ENCODE results near the gene ZNF584.
A peak's percentile ranks its signal among the peaks of the same experiment; 100 is the strongest.
"Not testable (repeated sequence)": the region's sequence is repeated elsewhere in the genome, so short reads cannot be mapped to it uniquely, and the experiment has no call there.

Gene ZNF584

GRCh38 chr19:58417071-58417470, 8.6 kb downstream of the ZNF584 start:
- H3K4me3 ChIP-seq (ENCODE audit: low read length): no peak overlapping the region
- DNase-seq (ENCODE audit: low read depth): no peak
- H3K36me3 ChIP-seq (ENCODE audit: control insufficient read depth, insufficient read depth, low read length, severe bottlenecking): peaks cover 52% of the 10 kb centered on the region
- H3K27me3 ChIP-seq (replicated peaks; ENCODE audit: control insufficient read depth, insufficient read depth, low read length): no peaks in the 10 kb centered on the region
- peaks cover 5% of the 10 kb centered on the region for H3K4me1 ChIP-seq (ENCODE audit: control insufficient read depth, insufficient read depth, low read length)
- no peak overlapping the region for H3K9ac ChIP-seq (ENCODE audit: low read length)
- H3K9me3 ChIP-seq (ENCODE audit: control insufficient read depth, low read length): peaks cover 6% of the 10 kb centered on the region

- no peak overlapping the region for H3K9ac ChIP-seq (ENCODE audit: low read length)
- no peak for DNase-seq (ENCODE audit: low read depth)
- H3K27me3 ChIP-seq (replicated peaks; ENCODE audit: control insufficient read depth, insufficient read depth, low read length): no peaks in the 10 kb centered on the region
- no peaks in the 10 kb centered on the region for H3K4me1 ChIP-seq (ENCODE audit: control insufficient read depth, insufficient read depth, low read length)
- no peak overlapping the region for H3K4me3 ChIP-seq (ENCODE audit: low read length)
- peaks cover 56% of the 10 kb centered on the region for H3K9me3 ChIP-seq (ENCODE audit: control insufficient read depth, low read length)
- H3K36me3 ChIP-seq (ENCODE audit: control insufficient read depth, insufficient read depth, low read length, severe bottlenecking): peaks cover 44% of the 10 kb centered on the region
Measured at GRCh38 chr19:58428617-58429016, 20.2 kb downstream of the ZNF584 start.

- no peak for DNase-seq (ENCODE audit: low read depth)
- Histone ChIP-seq H3K27me3 (replicated peaks; ENCODE audit: control insufficient read depth, insufficient read depth, low read length) (no peaks in the 10 kb centered on the region), H3K9ac (ENCODE audit: low read length) (no peak overlapping the region), H3K4me3 (ENCODE audit: low read length) (peak overlapping the region; percentile 60), H3K9me3 (ENCODE audit: control insufficient read depth, low read length) (peaks cover 67% of the 10 kb centered on the region), H3K36me3 (ENCODE audit: control insufficient read depth, insufficient read depth, low read length, severe bottlenecking) (peaks cover 54% of the 10 kb centered on the region), H3K4me1 (ENCODE audit: control insufficient read depth, insufficient read depth, low read length) (no peaks in the 10 kb centered on the region)
Measured at GRCh38 chr19:58429745-58430144, 21.3 kb downstream of the ZNF584 start.

- Histone ChIP-seq H3K4me3 (ENCODE audit: low read length) (peak overlapping the region; percentile 65), H3K9me3 (ENCODE audit: control insufficient read depth, low read length) (peaks cover 82% of the 10 kb centered on the region), H3K36me3 (ENCODE audit: control insufficient read depth, insufficient read depth, low read length, severe bottlenecking) (peaks cover 74% of the 10 kb centered on the region)
Measured at GRCh38 chr19:58434217-58434616, 25.8 kb downstream of the ZNF584 start.

GRCh38 chr19:58439576-58440554, 31.4 kb downstream of the ZNF584 start, which contains the start of gene ZNF132:
TSS of gene ZNF132 (minus strand) at chr19:58440153. CDS start at chr19:58439821, 332 bp downstream.
- DNase-seq (ENCODE audit: low read depth): peak; percentile 100
- Histone ChIP-seq H3K9me3 (ENCODE audit: control insufficient read depth, low read length) (peaks cover 27% of the 10 kb centered on the region), H3K36me3 (ENCODE audit: control insufficient read depth, insufficient read depth, low read length, severe bottlenecking) (peaks cover 23% of the 10 kb centered on the region), H3K9ac (ENCODE audit: low read length) (peak within 1 kb of the TSS; percentile 87), H3K27me3 (replicated peaks; ENCODE audit: control insufficient read depth, insufficient read depth, low read length) (no peaks in the 10 kb centered on the region), H3K4me3 (ENCODE audit: low read length) (peak within 1 kb of the TSS; percentile 92), H3K4me1 (ENCODE audit: control insufficient read depth, insufficient read depth, low read length) (peaks cover 17% of the 10 kb centered on the region)

More at GRCh38 chr19:58434217-58434616, 25.8 kb downstream of the ZNF584 start:
- Histone ChIP-seq H3K9ac (ENCODE audit: low read length) (no peak overlapping the region), H3K4me1 (ENCODE audit: control insufficient read depth, insufficient read depth, low read length) (peaks cover 5% of the 10 kb centered on the region), H3K27me3 (replicated peaks; ENCODE audit: control insufficient read depth, insufficient read depth, low read length) (no peaks in the 10 kb centered on the region)
- DNase-seq (ENCODE audit: low read depth): no peak

- H3K4me1 ChIP-seq (ENCODE audit: control insufficient read depth, insufficient read depth, low read length): peaks cover 17% of the 10 kb centered on the region
- H3K36me3 ChIP-seq (ENCODE audit: control insufficient read depth, insufficient read depth, low read length, severe bottlenecking): peaks cover 16% of the 10 kb centered on the region
- no peaks in the 10 kb centered on the region for H3K27me3 ChIP-seq (replicated peaks; ENCODE audit: control insufficient read depth, insufficient read depth, low read length)
- DNase-seq (ENCODE audit: low read depth): no peak
- peaks cover 20% of the 10 kb centered on the region for H3K9me3 ChIP-seq (ENCODE audit: control insufficient read depth, low read length)
- peak overlapping the region; percentile 69 for H3K9ac ChIP-seq (ENCODE audit: low read length)
- H3K4me3 ChIP-seq (ENCODE audit: low read length): peak overlapping the region; percentile 92
Measured at GRCh38 chr19:58440556-58440955, 32.1 kb downstream of the ZNF584 start.

- not testable (repeated sequence) for H3K9me3 ChIP-seq (ENCODE audit: control insufficient read depth, low read length); H3K27me3 ChIP-seq (replicated peaks; ENCODE audit: control insufficient read depth, insufficient read depth, low read length); DNase-seq (ENCODE audit: low read depth); H3K9ac ChIP-seq (ENCODE audit: low read length); H3K4me3 ChIP-seq (ENCODE audit: low read length); H3K36me3 ChIP-seq (ENCODE audit: control insufficient read depth, insufficient read depth, low read length, severe bottlenecking)
- H3K4me1 ChIP-seq (ENCODE audit: control insufficient read depth, insufficient read depth, low read length): peaks cover 17% of the 10 kb centered on the region
Measured at GRCh38 chr19:58442986-58443385, 34.5 kb downstream of the ZNF584 start.

GRCh38 chr19:58448860-58449259, 40.4 kb downstream of the ZNF584 start:
- H3K36me3 ChIP-seq (ENCODE audit: control insufficient read depth, insufficient read depth, low read length, severe bottlenecking); H3K4me3 ChIP-seq (ENCODE audit: low read length); DNase-seq (ENCODE audit: low read depth); H3K27me3 ChIP-seq (replicated peaks; ENCODE audit: control insufficient read depth, insufficient read depth, low read length); H3K9ac ChIP-seq (ENCODE audit: low read length); H3K4me1 ChIP-seq (ENCODE audit: control insufficient read depth, insufficient read depth, low read length); H3K9me3 ChIP-seq (ENCODE audit: control insufficient read depth, low read length): not testable (repeated sequence)

GRCh38 chr19:58449980-58450379, 41.5 kb downstream of the ZNF584 start:
- H3K4me1 ChIP-seq (ENCODE audit: control insufficient read depth, insufficient read depth, low read length); H3K9me3 ChIP-seq (ENCODE audit: control insufficient read depth, low read length); H3K4me3 ChIP-seq (ENCODE audit: low read length); DNase-seq (ENCODE audit: low read depth); H3K9ac ChIP-seq (ENCODE audit: low read length); H3K27me3 ChIP-seq (replicated peaks; ENCODE audit: control insufficient read depth, insufficient read depth, low read length): not testable (repeated sequence)
- H3K36me3 ChIP-seq (ENCODE audit: control insufficient read depth, insufficient read depth, low read length, severe bottlenecking): peaks cover 14% of the 10 kb centered on the region

- peak; percentile 17 for DNase-seq (ENCODE audit: low read depth)
- Histone ChIP-seq H3K36me3 (ENCODE audit: control insufficient read depth, insufficient read depth, low read length, severe bottlenecking) (peaks cover 14% of the 10 kb centered on the region), H3K4me3 (ENCODE audit: low read length) (peak overlapping the region; percentile 92), H3K27me3 (replicated peaks; ENCODE audit: control insufficient read depth, insufficient read depth, low read length) (no peaks in the 10 kb centered on the region), H3K9me3 (ENCODE audit: control insufficient read depth, low read length) (no peaks in the 10 kb centered on the region), H3K4me1 (ENCODE audit: control insufficient read depth, insufficient read depth, low read length) (peaks cover 5% of the 10 kb centered on the region), H3K9ac (ENCODE audit: low read length) (peak overlapping the region; percentile 90)
Measured at GRCh38 chr19:58450856-58451357, 42.5 kb downstream of the ZNF584 start.

- peaks cover 17% of the 10 kb centered on the region for H3K36me3 ChIP-seq (ENCODE audit: control insufficient read depth, insufficient read depth, low read length, severe bottlenecking)
- no peaks in the 10 kb centered on the region for H3K9me3 ChIP-seq (ENCODE audit: control insufficient read depth, low read length)
- peak within 1 kb of the TSS; percentile 92 for H3K4me3 ChIP-seq (ENCODE audit: low read length)
- peaks cover 5% of the 10 kb centered on the region for H3K4me1 ChIP-seq (ENCODE audit: control insufficient read depth, insufficient read depth, low read length)
- H3K27me3 ChIP-seq (replicated peaks; ENCODE audit: control insufficient read depth, insufficient read depth, low read length): no peaks in the 10 kb centered on the region
- peak within 1 kb of the TSS; percentile 90 for H3K9ac ChIP-seq (ENCODE audit: low read length)
- DNase-seq (ENCODE audit: low read depth): peak; percentile 99
Measured at GRCh38 chr19:58451358-58452101, 43.1 kb downstream of the ZNF584 start, which contains the start of gene ZNF324B. TSS of gene ZNF324B (plus strand) at chr19:58451622. CDS start at chr19:58453702, 2,080 bp downstream.

Measured in adipocyte (in vitro differentiated cells).